Measurements from ENCODE around the gene KCNIP1. TPM values are rescaled to one million over a fixed set of nuclear protein-coding genes. Genes with fewer than 3 reads are reported as not detected.

The KCNIP1 gene
- polyA plus RNA-seq, 2 of the 4 experiments (the other 2 are of a cell fraction): not detected

DNA sequence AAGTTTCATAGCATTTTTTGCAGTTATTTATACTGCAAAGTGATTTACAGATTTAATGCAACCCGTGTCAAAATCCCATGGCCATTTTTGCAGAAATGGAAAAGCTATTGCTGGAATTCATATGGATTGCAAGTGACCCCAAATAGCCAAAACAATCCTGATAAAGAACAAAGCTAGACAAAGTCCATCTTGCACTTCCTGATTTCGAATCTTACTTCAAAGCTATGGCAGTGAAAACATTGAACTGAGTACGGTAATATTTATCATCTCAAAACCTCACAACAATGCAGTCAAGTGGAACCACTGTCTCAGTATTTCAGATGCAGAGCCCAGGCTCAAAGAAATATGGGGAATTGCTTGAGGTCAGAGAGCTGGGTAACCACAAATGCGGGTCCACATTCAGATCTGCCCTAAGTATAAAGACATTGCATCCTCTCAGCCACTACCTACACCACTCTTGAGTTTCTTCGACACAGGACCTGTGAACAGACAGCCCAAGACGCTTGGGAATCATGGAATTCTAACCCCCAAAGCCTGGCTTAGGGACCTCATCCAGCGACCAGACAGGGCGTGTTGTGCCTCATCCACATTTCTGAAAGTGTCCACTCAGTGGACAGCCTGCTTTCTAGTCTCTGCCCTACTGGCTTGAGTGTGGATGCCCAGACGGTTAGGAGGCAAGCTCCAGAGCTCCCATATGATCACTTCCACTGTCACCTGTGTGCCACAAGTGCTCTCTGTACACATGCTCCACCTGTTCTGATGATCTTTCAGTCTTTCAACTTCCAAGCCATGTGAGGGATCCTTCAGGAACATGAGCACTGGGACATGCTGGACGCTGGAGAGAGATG, 39.3 kb upstream of the KCNIP1 start (continued):
- TF ChIP-seq POLR2AphosphoS2 (conservative IDR thresholded peaks at IDR 0.05; ENCODE audit: low read length): no peak

DNA sequence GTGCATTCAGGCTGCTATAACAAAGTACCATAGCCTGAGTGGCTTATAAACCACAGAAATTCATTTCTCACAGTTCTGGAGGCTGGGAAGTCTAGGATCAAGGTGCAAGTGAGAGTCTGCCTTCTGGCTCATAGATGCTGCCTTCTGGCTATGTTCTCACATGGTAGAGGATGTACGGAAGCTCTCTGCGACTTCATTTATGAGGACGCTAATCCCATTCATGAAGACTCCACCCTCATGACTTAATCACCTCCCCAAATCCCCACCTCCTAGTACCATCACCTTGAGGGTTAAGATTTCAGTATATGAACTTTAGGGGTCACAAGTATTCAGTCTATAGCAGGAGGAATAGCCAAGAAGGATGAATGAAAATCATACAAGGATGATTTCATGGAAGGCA, 37.3 kb upstream of the KCNIP1 start:
- Histone ChIP-seq H3K27ac (peak overlapping the region in 1 of 2 experiments; percentile 63; a peak in 3 of 6 replicates), H3K4me1 (peaks cover 18% of the 10 kb centered on the region), H3K4me2 (peak overlapping the region; percentile 72), H3K9me3 (no peaks in the 10 kb centered on the region), H3K4me3 (no peak overlapping the region)
- peak in 1 of 2 experiments; percentile 44; a peak in 3 of 6 replicates for ATAC-seq
- 92% methylated on average over 3 of the region's 3 CpGs for WGBS (ENCODE audit: missing lambda C conversion rate)
- ChIA-PET POLR2A (interaction anchor here (0.7 kb wide), 1 partner anchor 13 kb away, joined by 6 read pairs; no protein-coding TSS in a partner anchor), CTCF (interaction anchor here (1.2 to 2.4 kb wide), 3 partner anchors 10 to 166 kb away, joined by 3 to 6 read pairs (median 4); no protein-coding TSS in a partner anchor)
- DNase-seq (ENCODE audit: low read depth in 1 of 2, low spot score in 1 of 2): no peak
- TF ChIP-seq, protein P1, sequence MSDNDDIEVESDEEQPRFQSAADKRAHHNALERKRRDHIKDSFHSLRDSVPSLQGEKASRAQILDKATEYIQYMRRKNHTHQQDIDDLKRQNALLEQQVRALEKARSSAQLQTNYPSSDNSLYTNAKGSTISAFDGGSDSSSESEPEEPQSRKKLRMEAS (IDR thresholded peaks at IDR 0.05): no peak
- no peak for TF ChIP-seq FOXS1 (CRISPR knock-in tag; IDR thresholded peaks at IDR 0.05)
- no peak for TF ChIP-seq SMC3 (IDR thresholded peaks at IDR 0.05)
- TF ChIP-seq ZFP36 (IDR thresholded peaks at IDR 0.05; ENCODE audit: borderline replicate concordance, partially characterized antibody): no peak
- TF ChIP-seq, protein P2, sequence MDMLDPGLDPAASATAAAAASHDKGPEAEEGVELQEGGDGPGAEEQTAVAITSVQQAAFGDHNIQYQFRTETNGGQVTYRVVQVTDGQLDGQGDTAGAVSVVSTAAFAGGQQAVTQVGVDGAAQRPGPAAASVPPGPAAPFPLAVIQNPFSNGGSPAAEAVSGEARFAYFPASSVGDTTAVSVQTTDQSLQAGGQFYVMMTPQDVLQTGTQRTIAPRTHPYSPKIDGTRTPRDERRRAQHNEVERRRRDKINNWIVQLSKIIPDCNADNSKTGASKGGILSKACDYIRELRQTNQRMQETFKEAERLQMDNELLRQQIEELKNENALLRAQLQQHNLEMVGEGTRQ (IDR thresholded peaks at IDR 0.05): no peak
- TF ChIP-seq ELK1 (IDR thresholded peaks at IDR 0.05; ENCODE audit: low read depth, low read length): no peak
- TF ChIP-seq CHD4 (IDR thresholded peaks at IDR 0.05; ENCODE audit: borderline replicate concordance): no peak
- TF ChIP-seq RNF2 (IDR thresholded peaks at IDR 0.05; ENCODE audit: borderline replicate concordance, low read depth): no peak
- no peak for TF ChIP-seq RAD21 (conservative IDR thresholded peaks at IDR 0.05 in 1 of 2, IDR thresholded peaks at IDR 0.05 in 1 of 2)
- TF ChIP-seq SREBF2 (IDR thresholded peaks at IDR 0.05): no peak
- no peak for TF ChIP-seq PHF8 (IDR thresholded peaks at IDR 0.05; ENCODE audit: borderline replicate concordance, low read depth)
- no peak for TF ChIP-seq KDM1A (IDR thresholded peaks at IDR 0.05; ENCODE audit: low read depth)
- no peak for TF ChIP-seq E2F6 (IDR thresholded peaks at IDR 0.05; ENCODE audit: borderline replicate concordance, low read depth)
- no peak for TF ChIP-seq CBX8 (IDR thresholded peaks at IDR 0.05)
- TF ChIP-seq KDM5A (IDR thresholded peaks at IDR 0.05): no peak
- TF ChIP-seq CBX2 (IDR thresholded peaks at IDR 0.05; ENCODE audit: borderline replicate concordance, low read depth): no peak
- no peak for FAIRE-seq

DNA sequence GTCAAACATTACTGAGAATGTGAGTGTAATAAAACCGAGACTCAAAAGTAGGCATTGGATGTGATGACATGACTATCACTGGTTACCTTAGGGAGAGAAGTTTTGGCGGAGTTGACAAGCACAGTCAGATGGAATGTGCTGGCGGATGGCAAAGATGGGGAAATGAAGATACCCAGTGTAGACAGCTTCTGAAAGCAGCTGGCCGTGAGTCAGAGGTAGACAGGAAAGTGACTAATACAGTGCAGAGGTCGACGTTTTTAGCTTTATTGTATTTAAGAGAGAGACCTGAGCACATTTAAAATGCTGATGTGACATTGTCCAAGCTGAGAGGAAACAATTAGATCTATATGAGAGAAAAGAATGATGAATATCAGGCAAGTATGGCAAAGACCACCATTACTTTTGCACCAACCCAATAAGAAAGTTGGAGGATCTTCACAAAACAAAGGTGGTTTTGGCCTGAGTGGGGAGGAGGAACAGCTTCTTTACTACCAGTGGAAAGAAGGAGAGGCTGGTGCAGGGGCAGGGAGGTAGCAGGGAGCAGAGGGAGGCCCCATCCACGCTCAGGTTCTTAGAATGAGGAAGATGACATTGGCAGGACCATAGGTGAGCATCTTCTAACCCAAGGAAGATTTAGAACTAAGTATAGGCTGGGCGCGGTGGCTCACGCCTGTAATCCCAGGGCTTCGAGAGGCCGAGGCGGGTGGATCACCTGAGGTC, 36.7 kb upstream of the KCNIP1 start:
- ATAC-seq (peak; percentile 97 to 98), FAIRE-seq (peak; percentile 89), DNase-seq (ENCODE audit: low read depth in 1 of 2, low spot score in 1 of 2) (peak; percentile 49 to 63)
- WGBS (ENCODE audit: missing lambda C conversion rate): 45% methylated on average over 13 of the region's 13 CpGs
- no peak overlapping the region for H3K4me3 ChIP-seq
- H3K4me1 ChIP-seq: peaks cover 18% of the 10 kb centered on the region
- peak overlapping the region; percentile 72 for H3K4me2 ChIP-seq
- H3K9me3 ChIP-seq: no peaks in the 10 kb centered on the region
- ChIA-PET POLR2A (interaction anchor here (0.7 kb wide), 1 partner anchor 12 kb away, joined by 6 read pairs; no protein-coding TSS in a partner anchor), CTCF (interaction anchor here (0.7 to 1.3 kb wide), 5 partner anchors 9 to 104 kb away, joined by 3 to 4 read pairs (median 3); no protein-coding TSS in a partner anchor)
- H3K27ac ChIP-seq: peak overlapping the region; percentile 61 to 77; a peak in 5 of 6 replicates
- TF ChIP-seq, protein P3, sequence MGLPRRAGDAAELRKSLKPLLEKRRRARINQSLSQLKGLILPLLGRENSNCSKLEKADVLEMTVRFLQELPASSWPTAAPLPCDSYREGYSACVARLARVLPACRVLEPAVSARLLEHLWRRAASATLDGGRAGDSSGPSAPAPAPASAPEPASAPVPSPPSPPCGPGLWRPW (IDR thresholded peaks at IDR 0.05): no peak
- TF ChIP-seq, protein P1 (IDR thresholded peaks at IDR 0.05): peak; percentile 42; the same call in 1 of the 2 replicates
- TF ChIP-seq ZSCAN20 (CRISPR knock-in tag; IDR thresholded peaks at IDR 0.05) (no peak), KDM1A (IDR thresholded peaks at IDR 0.05; ENCODE audit: low read depth) (no peak), ZFP36 (IDR thresholded peaks at IDR 0.05; ENCODE audit: borderline replicate concordance, partially characterized antibody) (no peak), JUNB (IDR thresholded peaks at IDR 0.05) (peak; percentile 80), BHLHE40 (IDR thresholded peaks at IDR 0.05; ENCODE audit: low read depth, low read length) (no peak), MAZ (IDR thresholded peaks at IDR 0.05; ENCODE audit: borderline replicate concordance, low read depth, low read length) (no peak), FOSL2 (IDR thresholded peaks at IDR 0.05) (peak; percentile 78), FOSL2 (CRISPR knock-in tag; IDR thresholded peaks at IDR 0.05) (peak; percentile 87), EP300 (IDR thresholded peaks at IDR 0.05) (no peak), CEBPB (IDR thresholded peaks at IDR 0.05) (no peak), MAFK (IDR thresholded peaks at IDR 0.05; ENCODE audit: partially characterized antibody) (peak; percentile 94), GATA3 (IDR thresholded peaks at IDR 0.05; ENCODE audit: borderline replicate concordance) (peak; percentile 52; the same call in 1 of the 2 replicates), SREBF2 (IDR thresholded peaks at IDR 0.05) (no peak), EHMT2 (IDR thresholded peaks at IDR 0.05; ENCODE audit: low read depth) (no peak), HOXB5 (CRISPR knock-in tag; IDR thresholded peaks at IDR 0.05) (no peak), FOXS1 (CRISPR knock-in tag; IDR thresholded peaks at IDR 0.05) (no peak)
